HG03039 (cell line): Measurements from ENCODE around the gene UBE2E3.
A peak's percentile ranks its signal among the peaks of the same experiment; 100 is the strongest.

Experiments used
- ATAC-seq: cut with Tn5 transposase; IDR thresholded peaks from one replicate; pipeline ENCODE4 v1.9.1; 2021; ENCODE audit warnings: mild to moderate bottlenecking, moderate library complexity; ENCODE audit not compliant: unreplicated experiment

UBE2E3 gene

GRCh38 chr2:180978903-180979748, 1.3 kb upstream of the UBE2E3 start:
- ATAC-seq, result no peak

- ATAC-seq, result no peak
These were observed 678 bp upstream of the UBE2E3 start for GRCh38 chr2:180979749-180980105.

- ATAC-seq, result peak; percentile 12
These were observed 822 bp downstream of the UBE2E3 start for GRCh38 chr2:180980943-180981911.

GRCh38 chr2:180983468-180984242, 3.2 kb downstream of the UBE2E3 start:
- ATAC-seq, result peak; percentile 30

- ATAC-seq, result no peak
These were observed 5.5 kb downstream of the UBE2E3 start for GRCh38 chr2:180985771-180986395.

GRCh38 chr2:180987146-180987545, 6.7 kb downstream of the UBE2E3 start:
- no peak for ATAC-seq

- ATAC-seq, result no peak
These were observed 9.9 kb downstream of the UBE2E3 start for GRCh38 chr2:180990337-180990736.

GRCh38 chr2:180990794-180991193, 10.4 kb downstream of the UBE2E3 start:
- no peak for ATAC-seq

GRCh38 chr2:180991361-180991760, 11.0 kb downstream of the UBE2E3 start:
- no peak for ATAC-seq

GRCh38 chr2:180991820-180992219, 11.4 kb downstream of the UBE2E3 start:
- peak; percentile 79 for ATAC-seq

GRCh38 chr2:180992994-180993393, 12.6 kb downstream of the UBE2E3 start:
- ATAC-seq, result no peak

- no peak for ATAC-seq
These were observed 19.0 kb downstream of the UBE2E3 start for GRCh38 chr2:180999274-180999964.

GRCh38 chr2:181004647-181005325, 24.4 kb downstream of the UBE2E3 start:
- ATAC-seq, result no peak

GRCh38 chr2:181005326-181005655, 24.9 kb downstream of the UBE2E3 start:
- no peak for ATAC-seq

- no peak for ATAC-seq
These were observed 25.4 kb downstream of the UBE2E3 start for GRCh38 chr2:181005809-181006208.

- ATAC-seq, result no peak
These were observed 26.9 kb downstream of the UBE2E3 start for GRCh38 chr2:181007086-181007837.

- ATAC-seq, result no peak
These were observed 28.0 kb downstream of the UBE2E3 start for GRCh38 chr2:181008407-181008806.

GRCh38 chr2:181021199-181021789, 40.9 kb downstream of the UBE2E3 start:
- no peak for ATAC-seq
